Measurements from ENCODE around the gene SLC34A1. TPM values are rescaled to one million over a fixed set of nuclear protein-coding genes. Genes with fewer than 3 reads are reported as not detected.
A peak's percentile ranks its signal among the peaks of the same experiment; 100 is the strongest.

The SLC34A1 gene
- total RNA-seq, 6 experiments from 2014 or later: 0.12 to 5.3 (median 1.6) TPM; not detected in 1

DNA sequence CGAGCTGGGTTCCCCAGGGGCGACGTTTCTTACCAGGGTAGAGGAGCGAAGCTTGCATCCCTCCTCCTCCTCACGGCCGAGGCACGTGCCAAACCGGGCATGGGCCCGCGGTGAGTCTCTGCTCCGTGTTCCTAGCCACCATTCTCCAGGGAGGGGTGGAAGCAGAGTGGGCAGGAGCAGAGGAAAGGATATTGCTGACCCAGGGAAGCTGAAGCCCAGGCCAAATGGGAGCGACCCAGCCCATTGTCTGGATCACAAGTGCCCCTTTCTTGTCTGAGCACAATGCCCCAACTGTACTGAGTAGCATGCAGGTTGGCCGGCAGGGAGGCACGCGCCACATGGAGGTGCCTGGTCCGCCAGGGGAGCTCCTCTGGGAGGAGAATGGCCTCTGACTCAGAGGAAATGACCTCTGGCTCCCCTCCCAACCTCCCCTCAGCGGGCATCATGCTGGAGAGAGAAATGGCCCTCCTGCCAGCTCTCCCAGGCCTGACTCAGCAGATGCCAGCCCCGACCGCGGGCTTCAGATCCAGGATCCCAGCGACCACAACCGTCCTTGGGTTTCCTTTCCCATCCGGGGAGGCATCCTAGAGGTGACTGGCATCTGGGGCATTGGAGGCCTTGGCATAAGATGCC lies 63.5 kb downstream of the SLC34A1 start:
- no peak overlapping the region for H3K27ac ChIP-seq

More for the DNA sequence above, 63.5 kb downstream of the SLC34A1 start:
- H3K36me3 ChIP-seq: no peaks in the 10 kb centered on the region
- TF ChIP-seq, protein P1, sequence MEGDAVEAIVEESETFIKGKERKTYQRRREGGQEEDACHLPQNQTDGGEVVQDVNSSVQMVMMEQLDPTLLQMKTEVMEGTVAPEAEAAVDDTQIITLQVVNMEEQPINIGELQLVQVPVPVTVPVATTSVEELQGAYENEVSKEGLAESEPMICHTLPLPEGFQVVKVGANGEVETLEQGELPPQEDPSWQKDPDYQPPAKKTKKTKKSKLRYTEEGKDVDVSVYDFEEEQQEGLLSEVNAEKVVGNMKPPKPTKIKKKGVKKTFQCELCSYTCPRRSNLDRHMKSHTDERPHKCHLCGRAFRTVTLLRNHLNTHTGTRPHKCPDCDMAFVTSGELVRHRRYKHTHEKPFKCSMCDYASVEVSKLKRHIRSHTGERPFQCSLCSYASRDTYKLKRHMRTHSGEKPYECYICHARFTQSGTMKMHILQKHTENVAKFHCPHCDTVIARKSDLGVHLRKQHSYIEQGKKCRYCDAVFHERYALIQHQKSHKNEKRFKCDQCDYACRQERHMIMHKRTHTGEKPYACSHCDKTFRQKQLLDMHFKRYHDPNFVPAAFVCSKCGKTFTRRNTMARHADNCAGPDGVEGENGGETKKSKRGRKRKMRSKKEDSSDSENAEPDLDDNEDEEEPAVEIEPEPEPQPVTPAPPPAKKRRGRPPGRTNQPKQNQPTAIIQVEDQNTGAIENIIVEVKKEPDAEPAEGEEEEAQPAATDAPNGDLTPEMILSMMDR (IDR thresholded peaks at IDR 0.05): no peak
- peak; percentile 17 for TF ChIP-seq POLR2A (IDR thresholded peaks at IDR 0.05)
- H3K4me1 ChIP-seq: peaks cover 0 to 18% (median 1%) of the 10 kb centered on the region in 4 donors
- intact Hi-C loops (cut with DNase I): no loop called here
- ATAC-seq (peak; percentile 31 to 82 (median 52)), DNase-seq (peak; percentile 72 to 85 (median 72))
- H3K4me3 ChIP-seq: no peak overlapping the region
- H3K9me3 ChIP-seq: no peaks in the 10 kb centered on the region
- 0% methylated on average over 2 of the region's 23 CpGs for WGBS (ENCODE audit: insufficient coverage, low coverage, low lambda C conversion rate, missing lambda C conversion rate)
- no peaks in the 10 kb centered on the region for H3K27me3 ChIP-seq

Other genes starting within 250 kb of the SLC34A1 start
- gene RAB24, start 80.7 kb upstream of the SLC34A1 start, total RNA-seq: 10 to 100 TPM; 11.0 to 28.8 (median 16.2) TPM
- 100 to 1,000 TPM in 2 of 6 experiments, 10 to 100 TPM in 4; 64.1 to 116 (median 84.4) TPM for gene PRELID1, start 80.6 kb upstream of the SLC34A1 start, total RNA-seq
- 1 to 10 TPM; 2.2 to 6.2 (median 4.9) TPM for gene MXD3, start 72.5 kb upstream of the SLC34A1 start, total RNA-seq
- 100 to 1,000 TPM; 103 to 297 (median 160) TPM for gene LMAN2, start 32.8 kb upstream of the SLC34A1 start, total RNA-seq
- 10 to 100 TPM; 29.2 to 43.1 (median 35.2) TPM for gene RGS14, start 26.5 kb upstream of the SLC34A1 start, total RNA-seq
- not detected for gene PFN3, start 16.2 kb downstream of the SLC34A1 start, total RNA-seq
- gene F12, start 25.1 kb downstream of the SLC34A1 start, total RNA-seq: 100 to 1,000 TPM; 236 to 518 (median 365) TPM
- 10 to 100 TPM in 3 of 6 experiments, 1 to 10 TPM in 3; 6.1 to 10.8 (median 10.0) TPM for gene GRK6, start 42.2 kb downstream of the SLC34A1 start, total RNA-seq
- 10 to 100 TPM in 1 of 6 experiments, 1 to 10 TPM in 3, under 1 TPM in 2; 0.15 to 13.0 (median 1.9) TPM for gene PRR7, start 62.4 kb downstream of the SLC34A1 start, total RNA-seq
- 1 to 10 TPM; 1.1 to 4.6 (median 3.1) TPM for gene DBN1, start 89.2 kb downstream of the SLC34A1 start, total RNA-seq
- gene PDLIM7, start 113.2 kb downstream of the SLC34A1 start, total RNA-seq: 10 to 100 TPM in 4 of 6 experiments, 1 to 10 TPM in 2; 3.7 to 24.0 (median 13.6) TPM
- gene DOK3, start 125.4 kb downstream of the SLC34A1 start, total RNA-seq: 1 to 10 TPM; 2.5 to 6.6 (median 3.9) TPM
- 10 to 100 TPM; 35.1 to 64.8 (median 47.9) TPM for gene DDX41, start 132.5 kb downstream of the SLC34A1 start, total RNA-seq
- 10 to 100 TPM; 22.1 to 55.4 (median 39.2) TPM for gene FAM193B, start 170.1 kb downstream of the SLC34A1 start, total RNA-seq
- gene TMED9, start 207.8 kb downstream of the SLC34A1 start, total RNA-seq: 100 to 1,000 TPM in 5 of 6 experiments, 10 to 100 TPM in 1; 81.8 to 149 (median 133) TPM
- gene B4GALT7, start 215.7 kb downstream of the SLC34A1 start, total RNA-seq: 10 to 100 TPM in 5 of 6 experiments, 1 to 10 TPM in 1; 9.3 to 28.7 (median 14.1) TPM